Gastrocnemius medialis (tissue), 4 donors: ENCODE data around the gene EYA3. TPM values are rescaled to one million over a fixed set of nuclear protein-coding genes. Genes with fewer than 3 reads are reported as not detected.

ENCODE experiments used
- ATAC-seq, 2 donors: fragments of 150-250 bp; one replicate each; pipeline ENCODE4 v1.9.1; 2016
- DNase-seq, 2 donors: peaks; one replicate each; pipeline ENCODE4 v3.0.0-alpha.2; 2019
- H3K27ac ChIP-seq, 4 donors: fragments of 200-600 bp; sonication (generic); 1 replicate in 1 of 4; 2 replicates in 3 of 4; pipeline ENCODE4 v1.5.1; 2016 to 2018; ENCODE audit warnings: mild to moderate bottlenecking in 2 of 4, moderate library complexity in 1 of 4
- H3K27me3 ChIP-seq, 3 donors: fragments of 200-600 bp; sonication (generic) in 2 of 3; 1 replicate in 1 of 3; 2 replicates in 2 of 3; pipeline versions ENCODE4 v1.5.1 to v1.6.0; 2016 to 2019; ENCODE audit warnings: mild to moderate bottlenecking in 1 of 3, moderate library complexity in 1 of 3
- H3K36me3 ChIP-seq, 2 donors: fragments of 200-600 bp; sonication (generic) in 1 of 2; one replicate each; pipeline ENCODE4 v1.5.1; 2017 to 2018
- H3K4me1 ChIP-seq, 2 donors: fragments of 200-600 bp; sonication (generic) in 1 of 2; one replicate each; pipeline ENCODE4 v1.5.1; 2016 to 2017; ENCODE audit warnings: mild to moderate bottlenecking in 2 of 2
- H3K4me3 ChIP-seq, 4 donors: fragments of 200-600 bp; sonication (generic) in 3 of 4; 1 replicate in 1 of 4; 2 replicates in 3 of 4; pipeline ENCODE4 v1.5.1; 2016 to 2019; ENCODE audit warnings: mild to moderate bottlenecking in 2 of 4
- H3K9me3 ChIP-seq, 3 donors: fragments of 200-600 bp; sonication (generic) in 2 of 3; 1 replicate in 1 of 3; 2 replicates in 2 of 3; pipeline ENCODE4 v1.5.1; 2016 to 2019
- POLR2A ChIP-seq, 2 donors: fragments of 450-650 bp; IDR thresholded peaks; one replicate each; pipeline ENCODE4 v1.6.1; 2017; ENCODE audit warnings: antibody characterized with exemption in 2 of 2, mild to moderate bottlenecking in 2 of 2, moderate library complexity in 2 of 2
- in situ Hi-C, 4 donors: fragments of 200-750 bp; cut with MboI; loops; one replicate each; pipeline versions ENCODE4 v1.15.0 to v1.8.0; 2017; ENCODE audit warnings: low sequenced_read_pairs in 4 of 4
- intact Hi-C: fragments of 100-400 bp; cut with DNase I; formaldehyde crosslinking; loops from one replicate; pipeline ENCODE4 v1.15.1; 2023; ENCODE audit warnings: low total_unique reads
- total RNA-seq, 4 donors: library from RNA; depleted of rRNA; stranded (reverse); fragments of >200 nt; gene quantifications; one replicate each; pipeline versions ENCODE4 v1.1.0 to v1.2.3, GENCODE V29; 2016
- TF ChIP-seq, protein P1 (sequence below), 5 experiments: fragments of 450-650 bp in 3 of 5; fragments of 200-600 bp in 2 of 5; sonication (generic) in 2 of 5; IDR thresholded peaks in 4 of 5; conservative IDR thresholded peaks in 1 of 5; 1 replicate in 4 of 5; 2 replicates in 1 of 5; pipeline ENCODE4 v1.5.1; 2016 to 2019; ENCODE audit warnings: antibody characterized with exemption in 5 of 5, mild to moderate bottlenecking in 3 of 5, moderate library complexity in 3 of 5

The EYA3 gene
- total RNA-seq, 4 donors from 2014 or later: 9.2 to 19.5 (median 15.4) TPM

DNA sequence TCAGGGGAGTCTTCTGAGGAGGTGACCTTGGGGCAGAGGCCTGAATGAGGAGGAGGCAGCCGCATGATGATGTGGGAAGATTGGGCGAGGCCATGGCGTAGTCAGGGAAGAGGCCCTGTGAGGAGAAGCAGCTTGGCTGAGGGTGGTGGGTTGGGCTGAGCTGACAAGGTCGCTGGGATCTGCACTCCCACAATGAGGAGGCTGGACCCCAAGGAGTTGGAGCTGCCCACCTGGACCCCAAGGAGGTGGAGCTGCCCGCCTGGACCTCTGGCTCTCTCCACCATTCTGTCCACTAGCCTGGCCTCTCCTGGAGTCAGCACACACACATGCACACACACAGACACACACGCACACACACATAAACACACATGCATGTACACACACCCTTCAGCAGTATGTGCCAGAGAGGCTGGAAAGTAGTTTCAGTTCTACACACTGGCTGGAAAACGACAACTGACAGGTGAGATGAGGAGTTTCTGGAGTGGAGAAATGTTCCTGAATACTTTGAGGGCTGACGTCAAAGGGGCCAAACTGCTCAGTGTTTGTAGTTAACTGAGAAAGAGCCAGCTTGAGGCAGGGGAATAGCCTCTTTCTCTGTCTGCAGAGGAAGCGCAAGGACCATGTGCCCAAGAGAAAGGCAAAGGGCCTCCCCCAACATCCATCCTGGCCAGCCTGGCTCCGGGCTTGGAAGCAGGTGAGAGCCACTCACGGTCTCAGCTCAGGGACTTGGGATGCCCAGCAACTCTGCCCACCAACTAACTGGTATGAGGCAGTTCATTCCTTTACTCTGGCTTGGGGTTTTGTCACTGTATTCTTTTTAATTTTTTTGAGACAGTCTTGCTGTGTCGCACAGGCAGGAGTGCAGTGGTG, 146.5 kb downstream of the EYA3 start:
- Histone ChIP-seq H3K36me3 (no peaks in the 10 kb centered on the region), H3K27me3 (no peaks in the 10 kb centered on the region), H3K9me3 (no peaks in the 10 kb centered on the region), H3K4me3 (no peak overlapping the region), H3K27ac (no peak overlapping the region), H3K4me1 (no peaks in the 10 kb centered on the region)
- TF ChIP-seq POLR2A (IDR thresholded peaks at IDR 0.05): no peak
- TF ChIP-seq, protein P1, sequence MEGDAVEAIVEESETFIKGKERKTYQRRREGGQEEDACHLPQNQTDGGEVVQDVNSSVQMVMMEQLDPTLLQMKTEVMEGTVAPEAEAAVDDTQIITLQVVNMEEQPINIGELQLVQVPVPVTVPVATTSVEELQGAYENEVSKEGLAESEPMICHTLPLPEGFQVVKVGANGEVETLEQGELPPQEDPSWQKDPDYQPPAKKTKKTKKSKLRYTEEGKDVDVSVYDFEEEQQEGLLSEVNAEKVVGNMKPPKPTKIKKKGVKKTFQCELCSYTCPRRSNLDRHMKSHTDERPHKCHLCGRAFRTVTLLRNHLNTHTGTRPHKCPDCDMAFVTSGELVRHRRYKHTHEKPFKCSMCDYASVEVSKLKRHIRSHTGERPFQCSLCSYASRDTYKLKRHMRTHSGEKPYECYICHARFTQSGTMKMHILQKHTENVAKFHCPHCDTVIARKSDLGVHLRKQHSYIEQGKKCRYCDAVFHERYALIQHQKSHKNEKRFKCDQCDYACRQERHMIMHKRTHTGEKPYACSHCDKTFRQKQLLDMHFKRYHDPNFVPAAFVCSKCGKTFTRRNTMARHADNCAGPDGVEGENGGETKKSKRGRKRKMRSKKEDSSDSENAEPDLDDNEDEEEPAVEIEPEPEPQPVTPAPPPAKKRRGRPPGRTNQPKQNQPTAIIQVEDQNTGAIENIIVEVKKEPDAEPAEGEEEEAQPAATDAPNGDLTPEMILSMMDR (IDR thresholded peaks at IDR 0.05 in 4 of 5, conservative IDR thresholded peaks at IDR 0.05 in 1 of 5): no peak
- intact Hi-C loops: no loop called here
- in situ Hi-C loops: no loop called here
- DNase-seq (no peak), ATAC-seq (no peak)

DNA sequence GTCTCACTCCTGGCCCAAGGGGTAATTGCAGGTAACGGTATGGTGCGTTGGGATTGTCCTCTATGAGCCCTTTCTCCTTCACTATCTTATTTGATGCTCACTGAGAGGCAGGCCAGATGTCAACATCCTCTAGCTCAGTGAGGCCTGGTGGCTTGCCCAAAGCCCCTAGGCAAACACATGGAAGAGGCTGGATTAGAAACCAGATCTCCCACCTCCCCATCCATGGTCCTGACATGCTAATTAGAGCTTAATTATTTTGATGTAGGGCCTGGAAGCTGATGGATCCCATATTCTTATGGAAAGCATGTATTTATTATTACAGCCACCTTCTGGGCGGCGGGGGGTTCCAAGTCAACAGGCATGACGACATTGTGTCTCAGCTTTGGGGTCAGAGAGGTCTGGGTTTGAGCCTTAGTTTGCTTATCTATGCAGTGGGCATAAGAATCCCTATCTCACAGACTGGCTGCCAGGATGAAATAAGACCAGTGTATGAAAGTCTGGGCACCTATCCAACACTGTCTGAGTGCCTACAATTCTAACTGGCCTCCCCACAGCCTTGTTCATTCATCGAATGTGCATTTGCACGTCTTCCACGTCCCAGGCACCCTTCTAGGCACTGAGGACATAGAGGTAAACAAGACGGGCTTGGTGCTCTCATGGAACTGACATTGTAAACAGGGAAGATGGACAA, 147.4 kb downstream of the EYA3 start:
- Histone ChIP-seq H3K27ac (no peak overlapping the region), H3K9me3 (no peaks in the 10 kb centered on the region), H3K27me3 (peaks cover 0 to under 1% (median 0%) of the 10 kb centered on the region in 3 donors), H3K36me3 (no peaks in the 10 kb centered on the region), H3K4me1 (no peaks in the 10 kb centered on the region), H3K4me3 (no peak overlapping the region)
- DNase-seq: no peak
- no peak for ATAC-seq
- in situ Hi-C loops (no loop called here), intact Hi-C loops (no loop called here)
- no peak for TF ChIP-seq POLR2A (IDR thresholded peaks at IDR 0.05)
- TF ChIP-seq, protein P1 (IDR thresholded peaks at IDR 0.05 in 4 of 5, conservative IDR thresholded peaks at IDR 0.05 in 1 of 5): no peak

DNA sequence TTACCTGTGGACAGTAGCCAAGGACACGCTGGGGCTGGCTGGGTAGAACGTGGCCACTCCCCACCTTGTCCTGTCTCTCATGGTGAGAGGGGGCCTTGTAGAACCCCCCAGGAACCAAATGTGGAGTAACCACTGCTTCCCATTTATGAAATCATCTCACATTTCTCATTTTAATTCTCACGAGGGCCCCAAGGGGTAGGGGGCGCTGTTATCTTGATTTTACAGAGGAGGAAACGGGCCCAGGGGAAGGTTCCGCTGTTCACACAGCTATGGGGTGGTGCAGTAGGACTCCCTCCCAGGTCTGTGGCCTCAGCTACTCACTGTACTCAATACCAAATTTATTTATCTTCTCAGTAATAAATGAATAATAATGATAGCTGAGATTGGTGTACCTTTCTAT, 148.1 kb downstream of the EYA3 start:
- ATAC-seq (no peak), DNase-seq (no peak)
- Histone ChIP-seq H3K4me3 (no peak overlapping the region), H3K27me3 (peaks cover 0 to 4% (median 4%) of the 10 kb centered on the region in 3 donors), H3K9me3 (no peaks in the 10 kb centered on the region), H3K4me1 (no peaks in the 10 kb centered on the region), H3K27ac (no peak overlapping the region), H3K36me3 (no peaks in the 10 kb centered on the region)
- TF ChIP-seq POLR2A (IDR thresholded peaks at IDR 0.05): no peak
- TF ChIP-seq, protein P1 (IDR thresholded peaks at IDR 0.05 in 4 of 5, conservative IDR thresholded peaks at IDR 0.05 in 1 of 5): peak in 1 of 5 experiments; percentile 24
- intact Hi-C loops (no loop called here), in situ Hi-C loops (no loop called here)

DNA sequence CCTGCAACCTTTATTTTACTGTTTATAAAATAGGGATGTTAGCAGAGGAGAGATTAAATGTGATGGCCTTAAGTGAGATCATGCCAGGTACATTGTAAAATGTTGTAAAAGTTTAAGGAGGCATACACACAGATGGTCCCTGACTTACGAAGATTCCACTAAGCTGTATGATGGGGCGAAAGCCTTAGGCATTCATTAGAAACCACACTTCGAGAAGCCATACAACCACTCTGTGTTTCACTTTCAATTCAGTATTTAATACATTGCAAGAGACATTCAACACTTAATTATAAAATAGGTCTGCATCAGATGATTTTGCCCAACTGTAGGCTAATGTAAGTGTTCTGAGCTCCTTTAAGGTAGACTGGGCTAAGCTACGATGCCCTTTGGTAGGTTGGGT, 149.9 kb downstream of the EYA3 start:
- H3K27me3 ChIP-seq: peaks cover 0 to 12% (median 10%) of the 10 kb centered on the region in 3 donors
- DNase-seq (no peak), ATAC-seq (no peak)
- no peaks in the 10 kb centered on the region for H3K4me1 ChIP-seq
- H3K9me3 ChIP-seq: no peaks in the 10 kb centered on the region
- intact Hi-C loops: no loop called here
- no peaks in the 10 kb centered on the region for H3K36me3 ChIP-seq
- no peak overlapping the region for H3K4me3 ChIP-seq
- H3K27ac ChIP-seq: no peak overlapping the region
- TF ChIP-seq POLR2A (IDR thresholded peaks at IDR 0.05): no peak
- TF ChIP-seq, protein P1 (IDR thresholded peaks at IDR 0.05 in 4 of 5, conservative IDR thresholded peaks at IDR 0.05 in 1 of 5): no peak
- in situ Hi-C loops: no loop called here
